Lung (tissue), 12 donors: ENCODE data around the gene EPS8L2. TPM values are rescaled to one million over a fixed set of nuclear protein-coding genes. Genes with fewer than 3 reads are reported as not detected.
"Not testable (repeated sequence)": the region's sequence is repeated elsewhere in the genome, so short reads cannot be mapped to it uniquely, and the experiment has no call there.

Source experiments
- ATAC-seq: fragments of 200-7000 bp; cut with Tn5 transposase; one replicate; pipeline ENCODE4 v1.9.1; 2020; ENCODE audit warnings: moderate number of reproducible peaks; ENCODE audit not compliant: insufficient read depth, low FRiP score
- DNase-seq, 3 donors: peaks; one replicate each; pipeline ENCODE4 v3.0.0-alpha.2; 2013 to 2017
- H3K27ac ChIP-seq, 2 donors: one replicate each; pipeline ENCODE4 v1.5.1; 2013; ENCODE audit warnings: mild to moderate bottlenecking in 2 of 2, moderate library complexity in 2 of 2, control low read depth in 1 of 2, inconsistent platforms in 1 of 2, low read depth in 1 of 2, low read length in 1 of 2
- H3K27me3 ChIP-seq, 3 donors: one replicate each; pipeline ENCODE4 v1.5.1; 2013; ENCODE audit warnings: low read length in 2 of 3; ENCODE audit not compliant: control insufficient read depth in 3 of 3, insufficient read depth in 3 of 3
- H3K36me3 ChIP-seq, 4 donors: one replicate each; pipeline ENCODE4 v1.5.1; 2013; ENCODE audit warnings: low read length in 4 of 4, mild to moderate bottlenecking in 1 of 4, moderate library complexity in 1 of 4; ENCODE audit not compliant: control insufficient read depth in 4 of 4, insufficient read depth in 4 of 4
- H3K4me1 ChIP-seq, 5 donors: one replicate each; pipeline ENCODE4 v1.5.1; 2013; ENCODE audit warnings: low read length in 5 of 5, mild to moderate bottlenecking in 2 of 5, moderate library complexity in 1 of 5; ENCODE audit not compliant: control insufficient read depth in 5 of 5, insufficient read depth in 5 of 5
- H3K4me3 ChIP-seq: one replicate; pipeline ENCODE4 v1.5.1; 2013; ENCODE audit warnings: mild to moderate bottlenecking, control low read depth, moderate library complexity
- H3K9ac ChIP-seq, 2 donors: one replicate each; pipeline ENCODE4 v1.5.1; 2013; ENCODE audit warnings: low read length in 2 of 2, control low read depth in 1 of 2; ENCODE audit not compliant: insufficient read depth in 1 of 2
- H3K9me3 ChIP-seq, 4 donors: one replicate each; pipeline ENCODE4 v1.5.1; 2013; ENCODE audit warnings: low read length in 3 of 4, mild to moderate bottlenecking in 1 of 4, moderate library complexity in 1 of 4; ENCODE audit not compliant: control insufficient read depth in 4 of 4, insufficient read depth in 3 of 4
- WGBS, 2 donors: extraction: QIAGEN DNeasy Blood & Tissue Kit; methylation state at CpG; one replicate each; pipeline ENCODE4 v1.1.7; 2013; 5-methylcytosine and 5-hydroxymethylcytosine counted together
- polyA plus RNA-seq, 2 donors: library from polyadenylated mRNA; stranded (reverse); fragments of 200-250 nt; gene quantifications; one replicate each; pipeline ENCODE4 v1.2.1, GENCODE V29; 2013
- total RNA-seq, 2 donors: library from RNA; depleted of rRNA in 1 of 2; stranded (reverse); fragments of >200 nt in 1 of 2; gene quantifications; one replicate each; pipeline ENCODE4 v1.2.1, GENCODE V29; 2014 to 2021
- TF ChIP-seq, protein P1 (sequence below): IDR thresholded peaks from 2 replicates; pipeline ENCODE4 v1.5.1; 2012; ENCODE audit warnings: mild to moderate bottlenecking; ENCODE audit errors: control extremely low read depth, extremely low read depth
- donor health status: control.
- donor health status: control.
- donor health status: Bipolar disorder and iron deficiency.
- donor health status: healthy.
- donor health status: DM: yes; HTN: yes; CAD: no.

EPS8L2 gene
- total and polyA plus RNA-seq, 4 donors, result 35.6 to 166 (median 103) TPM

DNA sequence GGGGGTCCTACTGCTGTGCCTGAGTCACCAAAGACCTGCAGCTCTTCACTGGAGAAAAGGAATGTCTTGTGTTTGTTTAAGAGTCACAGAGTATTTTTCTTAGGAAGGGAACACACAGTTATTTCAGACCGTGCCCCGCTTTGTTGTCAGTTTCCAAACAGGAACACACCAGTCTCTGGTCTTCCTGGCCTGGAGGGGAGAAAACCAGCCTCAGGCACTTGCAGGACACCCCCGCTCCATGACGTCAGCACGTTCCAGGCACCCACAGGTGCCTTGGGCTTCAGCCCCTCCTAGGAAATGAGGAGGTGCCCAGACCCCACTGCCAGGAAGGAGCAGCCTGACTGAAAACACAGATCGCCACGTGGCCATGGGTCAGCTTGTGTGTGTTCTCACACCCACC, 16.4 kb upstream of the EPS8L2 start:
- ATAC-seq, result no peak

DNA sequence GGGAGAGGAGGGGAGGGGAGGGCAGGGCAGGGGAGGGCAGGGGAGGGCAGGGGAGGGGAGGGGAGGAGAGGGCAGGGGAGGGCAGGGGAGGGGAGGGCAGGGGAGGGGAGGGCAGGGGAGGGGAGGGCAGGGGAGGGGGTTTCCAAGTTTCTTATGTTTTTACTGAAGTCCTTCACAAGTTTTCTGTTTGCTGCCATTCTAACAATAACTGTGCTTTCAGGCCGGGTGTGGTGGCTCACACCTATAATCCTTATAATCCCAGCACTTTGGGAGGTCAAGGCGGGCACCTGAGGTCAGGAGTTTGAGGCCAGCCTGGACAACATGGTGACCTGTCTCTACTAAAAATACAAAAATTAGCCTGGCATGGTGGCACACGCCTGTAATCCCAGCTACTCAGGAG, 15.8 kb upstream of the EPS8L2 start:
- Histone ChIP-seq H3K4me1 (peaks cover 0 to 16% (median 9%) of the 10 kb centered on the region in 5 donors), H3K36me3 (peaks cover 4 to 32% (median 11%) of the 10 kb centered on the region in 4 donors)
- H3K9me3 ChIP-seq, DNase-seq, H3K27ac ChIP-seq, H3K4me3 ChIP-seq, H3K9ac ChIP-seq, H3K27me3 ChIP-seq, ATAC-seq: not testable (repeated sequence)
- 99 to 100% methylated on average over 3 of the region's 3 CpGs for WGBS, 2 donors

More for the DNA sequence above, 16.4 kb upstream of the EPS8L2 start:
- TF ChIP-seq, protein P1, sequence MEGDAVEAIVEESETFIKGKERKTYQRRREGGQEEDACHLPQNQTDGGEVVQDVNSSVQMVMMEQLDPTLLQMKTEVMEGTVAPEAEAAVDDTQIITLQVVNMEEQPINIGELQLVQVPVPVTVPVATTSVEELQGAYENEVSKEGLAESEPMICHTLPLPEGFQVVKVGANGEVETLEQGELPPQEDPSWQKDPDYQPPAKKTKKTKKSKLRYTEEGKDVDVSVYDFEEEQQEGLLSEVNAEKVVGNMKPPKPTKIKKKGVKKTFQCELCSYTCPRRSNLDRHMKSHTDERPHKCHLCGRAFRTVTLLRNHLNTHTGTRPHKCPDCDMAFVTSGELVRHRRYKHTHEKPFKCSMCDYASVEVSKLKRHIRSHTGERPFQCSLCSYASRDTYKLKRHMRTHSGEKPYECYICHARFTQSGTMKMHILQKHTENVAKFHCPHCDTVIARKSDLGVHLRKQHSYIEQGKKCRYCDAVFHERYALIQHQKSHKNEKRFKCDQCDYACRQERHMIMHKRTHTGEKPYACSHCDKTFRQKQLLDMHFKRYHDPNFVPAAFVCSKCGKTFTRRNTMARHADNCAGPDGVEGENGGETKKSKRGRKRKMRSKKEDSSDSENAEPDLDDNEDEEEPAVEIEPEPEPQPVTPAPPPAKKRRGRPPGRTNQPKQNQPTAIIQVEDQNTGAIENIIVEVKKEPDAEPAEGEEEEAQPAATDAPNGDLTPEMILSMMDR, result no peak
- no peak overlapping the region for H3K27ac ChIP-seq
- no peak overlapping the region for H3K4me3 ChIP-seq
- no peaks in the 10 kb centered on the region for H3K27me3 ChIP-seq
- H3K9ac ChIP-seq, result no peak overlapping the region
- H3K9me3 ChIP-seq, result no peaks in the 10 kb centered on the region
- H3K36me3 ChIP-seq, result peaks cover 5 to 35% (median 14%) of the 10 kb centered on the region in 4 donors
- WGBS, 2 donors, result 57 to 67% methylated on average over 7 of the region's 7 CpGs
- peaks cover 0 to 16% (median 9%) of the 10 kb centered on the region in 5 donors for H3K4me1 ChIP-seq
- no peak for DNase-seq

DNA sequence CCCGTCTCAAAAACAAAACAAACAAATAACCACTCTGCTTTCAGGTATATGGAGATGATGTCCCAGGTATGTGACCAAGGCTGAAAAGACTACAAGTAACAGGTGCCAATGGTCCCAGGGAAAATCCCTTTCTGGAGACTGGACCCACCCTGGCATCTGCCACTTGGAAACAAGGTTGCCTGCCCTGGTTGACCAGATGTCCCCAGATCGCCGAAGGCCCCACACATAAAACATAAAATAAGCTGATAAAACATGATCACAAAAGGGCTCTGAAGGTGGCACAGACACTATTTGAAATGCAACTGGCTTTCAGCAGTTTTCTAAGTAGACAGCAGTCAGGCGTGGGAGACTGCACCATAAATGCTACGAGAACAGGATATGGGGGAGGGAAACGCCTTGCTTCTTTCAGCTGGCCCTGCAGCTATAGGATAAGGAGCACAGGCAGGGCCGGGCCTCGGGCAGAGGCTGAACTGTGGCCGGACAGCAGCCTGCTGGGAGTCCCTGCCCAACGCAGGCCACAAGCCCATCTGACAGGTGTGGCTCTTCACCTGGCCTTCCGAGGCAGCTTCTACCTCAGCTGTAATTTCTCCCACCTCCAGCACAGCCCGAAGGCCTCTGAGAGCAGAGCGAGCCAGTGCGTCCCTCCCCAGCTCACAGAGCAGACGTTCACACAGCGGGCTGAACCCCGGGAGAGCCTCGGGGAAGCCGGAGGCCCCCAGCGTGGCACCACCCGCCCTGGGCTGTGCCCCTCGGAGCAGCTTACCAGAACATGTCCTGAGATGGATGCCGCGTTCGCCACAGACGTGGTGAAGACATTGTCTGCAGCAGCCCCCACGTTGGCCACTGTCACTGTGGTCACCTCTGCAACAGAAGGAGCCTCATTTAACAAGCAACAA, 15.0 kb upstream of the EPS8L2 start:
- no peak for DNase-seq

More for the DNA sequence above, 15.0 kb upstream of the EPS8L2 start:
- ATAC-seq, result no peak
- peaks cover 4 to 29% (median 11%) of the 10 kb centered on the region in 4 donors for H3K36me3 ChIP-seq
- H3K9ac ChIP-seq, result no peak overlapping the region
- H3K4me1 ChIP-seq, result peaks cover 0 to 16% (median 9%) of the 10 kb centered on the region in 5 donors
- 86 to 87% methylated on average over 27 of the region's 27 CpGs for whole genome bisulfite sequencing, 2 donors
- TF ChIP-seq, protein P1, result no peak
- H3K4me3 ChIP-seq, result no peak overlapping the region
- no peak overlapping the region for H3K27ac ChIP-seq
- no peaks in the 10 kb centered on the region for H3K27me3 ChIP-seq
- no peaks in the 10 kb centered on the region for H3K9me3 ChIP-seq
